GM18867 (cell line): ENCODE measurements around the gene DPP10.
"Not testable (repeated sequence)": the region's sequence is repeated elsewhere in the genome, so short reads cannot be mapped to it uniquely, and the experiment has no call there.

Experiments used
- ATAC-seq: cut with Tn5 transposase; IDR thresholded peaks from one replicate; pipeline ENCODE4 v1.9.1; 2021; ENCODE audit warnings: mild to moderate bottlenecking, moderate library complexity; ENCODE audit not compliant: unreplicated experiment

Gene DPP10

DNA sequence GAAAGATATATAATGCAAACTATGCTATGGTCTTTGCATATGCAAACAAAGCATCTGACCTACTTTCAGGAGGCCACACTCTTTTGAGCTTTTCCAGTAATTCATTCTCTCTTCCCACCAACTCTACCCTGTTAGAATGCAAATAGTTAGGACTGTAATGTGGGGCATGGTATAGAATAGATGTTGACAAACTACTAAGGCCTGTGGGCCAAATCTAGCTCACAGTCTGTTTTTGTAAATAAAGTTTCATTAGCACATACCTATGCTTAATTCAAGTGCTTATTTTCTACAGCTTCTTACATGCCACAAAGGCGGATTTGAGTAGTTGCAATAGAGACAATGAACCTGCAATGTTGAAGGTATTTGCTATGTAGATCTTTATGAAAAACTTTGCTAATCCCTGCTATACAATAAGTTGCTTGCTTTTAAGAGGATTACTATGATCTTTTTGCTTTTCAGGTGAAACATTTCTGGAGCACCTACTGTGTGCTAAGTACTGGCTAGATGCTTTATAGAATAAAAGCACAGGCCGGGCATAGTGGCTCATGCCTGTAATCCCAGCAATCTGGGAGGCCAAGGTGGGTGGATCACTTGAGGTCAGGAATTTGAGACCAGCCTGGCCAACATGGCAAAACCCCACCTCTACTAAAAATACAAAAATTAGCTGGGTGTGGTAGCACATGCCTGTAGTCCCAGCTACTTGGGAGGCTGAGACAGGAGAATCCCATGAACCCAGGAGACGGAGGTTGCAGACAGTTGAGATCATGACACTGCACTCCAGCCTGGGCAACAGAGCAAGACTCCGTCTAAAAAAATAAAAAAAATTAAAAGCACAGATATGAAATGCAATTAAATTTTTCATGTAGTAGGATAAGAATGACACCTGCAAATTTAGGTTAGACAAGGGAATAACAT, 267.8 kb downstream of the DPP10 start:
- ATAC-seq: no peak

DNA sequence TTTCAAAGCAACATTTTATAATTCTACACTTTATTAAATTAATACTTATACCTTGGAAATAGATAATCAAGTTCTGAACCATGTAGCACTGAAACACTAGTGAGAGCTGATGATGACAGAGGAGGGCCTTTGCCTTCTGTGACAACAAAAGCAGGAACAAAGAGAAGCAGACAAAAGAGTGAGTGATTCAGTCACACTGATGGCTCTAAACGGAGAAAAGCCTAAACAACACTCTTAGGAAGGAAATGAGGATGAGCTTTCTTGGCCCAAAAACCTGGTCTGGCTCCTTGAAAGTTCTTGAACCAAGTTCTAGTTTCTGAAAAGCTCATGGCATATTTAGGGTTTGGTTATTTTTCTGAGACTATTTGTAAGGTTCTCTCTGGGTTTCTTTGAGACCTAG, 271.9 kb downstream of the DPP10 start:
- no peak for ATAC-seq

DNA sequence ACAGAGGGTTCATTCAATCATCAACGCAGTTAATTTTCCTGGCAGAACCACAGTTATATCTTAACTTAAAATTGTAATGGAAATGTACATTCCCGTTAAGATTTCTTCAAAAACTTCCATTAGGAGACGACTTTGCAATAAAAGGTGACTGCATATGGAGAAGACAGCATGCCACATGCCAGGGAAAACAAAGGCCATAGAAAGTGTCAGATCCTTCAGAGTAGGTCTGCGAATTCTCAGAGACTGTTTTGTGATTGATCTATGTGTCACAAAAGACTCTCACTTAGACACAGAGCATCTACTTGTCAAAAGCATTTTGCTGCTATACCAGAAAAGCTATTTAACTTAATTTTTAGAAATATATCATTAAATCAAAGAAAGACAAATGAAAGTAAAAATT, 274.6 kb downstream of the DPP10 start:
- no peak for ATAC-seq

DNA sequence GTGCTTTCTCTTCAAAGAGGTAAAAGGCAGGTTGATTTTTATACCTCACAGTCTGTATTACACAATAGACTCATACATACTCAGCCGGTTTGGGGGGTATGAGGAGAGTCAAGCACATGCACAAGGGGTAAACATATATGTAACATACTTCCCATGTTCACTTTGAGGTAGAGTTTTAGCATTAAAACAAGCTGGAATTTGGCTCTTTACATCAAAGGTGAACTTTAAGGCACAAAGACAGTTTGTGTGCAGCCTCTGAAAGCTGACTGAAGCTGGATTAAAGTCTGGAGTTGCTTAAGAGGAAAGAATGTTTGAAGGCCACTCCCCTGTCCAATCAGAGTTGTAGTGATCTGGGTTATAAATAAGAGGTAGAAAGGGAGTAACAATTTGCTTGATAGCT, 282.0 kb downstream of the DPP10 start:
- no peak for ATAC-seq

DNA sequence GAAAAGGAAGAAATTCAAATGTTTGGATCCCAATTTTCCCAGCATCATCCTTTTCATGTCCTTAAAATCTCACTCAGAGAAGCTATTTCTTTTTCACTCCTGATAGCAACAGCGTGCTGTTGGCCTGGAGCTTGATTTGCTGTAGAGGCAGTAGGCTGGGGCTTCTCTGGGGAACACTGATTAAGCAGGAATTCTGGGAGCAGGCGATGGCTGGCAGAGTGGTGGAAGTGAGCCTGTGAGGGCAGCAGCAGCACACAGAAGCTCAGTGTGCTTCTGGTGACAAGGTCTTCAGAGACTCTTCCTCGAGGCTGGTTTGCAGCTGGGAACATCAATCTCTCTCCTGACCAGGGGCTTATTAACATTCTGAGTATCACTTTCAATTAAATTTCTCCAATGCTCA, 284.6 kb downstream of the DPP10 start:
- ATAC-seq: no peak

DNA sequence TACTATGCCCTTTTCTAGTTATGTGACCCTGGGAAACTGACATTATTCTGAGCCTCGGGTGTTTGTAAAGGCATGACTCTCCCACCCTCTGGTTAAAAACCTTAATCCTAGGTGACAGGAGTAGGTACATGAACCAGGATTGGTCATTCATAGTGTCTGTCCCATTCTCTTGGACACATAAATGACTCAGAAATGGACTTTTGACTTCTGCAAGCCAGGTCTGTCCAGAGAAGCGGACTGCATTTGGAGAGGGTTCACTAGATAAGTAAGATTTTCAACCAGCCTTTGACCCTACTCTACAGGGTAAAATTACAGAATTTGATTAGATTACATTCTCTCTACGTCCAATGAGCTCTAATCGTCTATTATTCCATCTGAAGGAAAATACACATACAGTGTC, 285.9 kb downstream of the DPP10 start:
- ATAC-seq: no peak

DNA sequence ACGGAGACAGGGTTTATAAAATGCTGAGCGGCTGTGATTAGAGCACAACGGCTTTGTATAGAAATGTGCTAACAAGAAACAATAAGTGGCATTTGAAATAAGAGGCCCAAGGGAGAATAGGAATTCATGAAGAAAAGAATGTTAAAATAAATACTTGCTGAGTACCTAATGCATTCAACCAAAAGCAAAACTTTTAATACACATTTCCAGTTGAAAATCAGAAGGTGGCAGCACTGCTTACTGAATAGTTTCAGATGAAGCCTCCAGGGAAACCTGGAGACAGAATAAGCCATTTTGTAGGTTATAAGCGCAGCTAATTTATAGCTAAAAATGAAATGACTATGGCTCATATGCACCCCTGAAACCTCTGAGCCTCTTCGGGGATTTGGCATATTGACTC, 286.6 kb downstream of the DPP10 start:
- ATAC-seq: no peak

DNA sequence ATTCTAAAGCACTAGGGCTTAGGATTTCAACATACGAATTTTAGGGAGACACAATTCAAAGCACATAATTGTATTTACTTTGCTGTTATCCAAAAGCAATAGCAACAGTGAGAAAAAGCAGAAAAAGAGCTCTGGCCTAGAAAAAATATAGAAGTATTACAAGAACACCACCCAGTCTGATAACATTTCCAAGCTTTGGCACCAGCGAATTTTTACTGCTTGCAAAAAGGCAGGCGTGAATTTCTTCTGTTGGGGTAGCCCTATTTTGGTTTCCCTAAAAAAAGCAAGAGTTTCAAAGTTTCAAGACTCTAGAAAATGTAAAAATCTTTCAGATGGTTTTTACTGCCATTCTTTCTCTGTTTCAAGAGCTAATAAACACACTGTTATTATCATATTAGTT, 292.7 kb downstream of the DPP10 start:
- ATAC-seq: no peak

DNA sequence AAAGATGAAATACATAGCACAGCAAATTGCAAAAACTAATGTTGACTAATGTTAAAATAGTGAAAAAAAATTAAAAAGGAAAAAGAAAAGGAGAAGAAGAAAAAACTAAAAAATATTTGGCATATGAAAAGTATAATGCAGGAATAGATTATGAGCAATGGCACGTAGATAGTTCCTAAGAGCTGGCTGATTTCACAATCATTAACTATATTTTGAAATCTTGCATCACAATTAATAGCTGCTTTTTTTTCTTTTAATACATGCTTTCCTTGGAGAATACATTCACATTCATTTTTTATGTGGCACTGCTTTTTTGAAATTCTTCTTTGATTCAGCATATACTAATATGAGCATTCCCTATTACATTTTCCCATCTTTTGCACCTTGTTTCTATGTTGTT, 299.8 kb downstream of the DPP10 start:
- ATAC-seq: no peak

DNA sequence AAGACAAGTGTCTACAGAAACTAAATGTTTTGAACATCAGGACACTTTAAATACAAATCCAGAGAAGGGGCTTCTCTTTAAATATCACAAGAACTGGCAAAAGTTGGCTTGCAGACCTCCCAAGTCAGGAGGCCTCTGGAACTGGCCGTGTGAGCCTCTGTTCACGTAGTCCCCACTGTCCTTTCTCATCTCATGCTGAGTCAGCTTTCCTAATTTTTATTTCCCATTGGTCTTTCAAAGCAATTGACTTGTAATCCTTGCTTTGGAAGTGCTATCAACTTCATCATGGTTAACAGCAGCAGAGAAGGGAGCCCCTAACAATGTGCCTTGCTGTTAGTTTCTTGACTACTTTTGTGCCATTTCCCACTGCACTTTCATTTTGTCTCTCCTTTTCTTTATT, 303.3 kb downstream of the DPP10 start:
- ATAC-seq: no peak

DNA sequence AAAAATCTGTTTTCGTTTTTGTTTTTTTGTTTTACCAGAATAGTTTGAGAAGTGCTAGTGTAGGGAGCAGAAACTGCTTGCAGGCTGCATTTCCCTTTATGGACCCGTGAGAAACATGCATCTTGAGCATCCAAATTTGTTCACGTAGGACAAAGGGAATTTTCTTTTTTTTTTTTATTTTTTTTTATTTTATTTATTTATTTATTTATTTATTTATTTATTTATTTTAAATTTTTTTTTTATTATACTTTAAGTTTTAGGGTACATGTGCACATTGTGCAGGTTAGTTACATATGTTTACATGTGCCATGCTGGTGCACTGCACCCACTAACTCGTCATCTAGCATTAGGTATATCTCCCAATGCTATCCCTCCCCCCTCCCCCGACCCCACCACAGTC, 305.7 kb downstream of the DPP10 start:
- ATAC-seq: not testable (repeated sequence)

DNA sequence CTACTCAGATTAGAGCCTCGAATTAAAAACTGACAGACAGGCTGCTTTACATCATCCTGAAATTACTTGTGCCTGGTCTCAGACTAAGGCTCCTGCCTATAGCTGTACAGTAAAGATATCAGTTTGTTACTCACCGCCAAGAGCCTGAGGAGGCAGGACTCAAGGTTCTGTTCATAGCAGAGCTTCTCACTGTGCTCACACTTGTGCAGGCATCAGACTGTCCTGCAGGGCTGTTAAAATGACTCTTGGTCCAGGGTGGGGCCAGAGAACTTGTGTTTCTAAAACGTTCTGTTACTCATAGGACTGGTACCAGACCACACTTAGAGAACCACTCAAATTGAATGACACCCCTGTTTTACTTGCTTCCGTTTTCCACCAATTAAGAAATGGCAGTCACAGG, 310.0 kb downstream of the DPP10 start:
- ATAC-seq: no peak

DNA sequence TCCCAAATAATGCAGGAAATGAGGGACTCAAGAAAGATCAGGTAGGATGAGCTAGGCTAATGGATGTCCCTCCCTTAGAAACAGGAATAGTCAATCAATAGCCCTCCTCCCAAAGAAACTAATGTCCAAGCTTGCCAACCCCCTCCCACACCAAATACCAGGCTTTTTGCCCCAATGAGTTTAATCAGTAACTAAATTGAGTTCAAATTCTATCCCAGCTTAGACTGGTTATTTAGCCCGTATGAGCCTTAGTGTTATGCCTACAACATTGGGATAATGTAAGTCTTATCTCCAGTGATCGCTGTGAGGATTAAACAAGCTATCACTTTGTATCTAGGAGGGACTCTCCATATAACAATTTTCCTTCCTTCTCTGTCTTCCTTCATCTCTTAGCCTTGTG, 310.7 kb downstream of the DPP10 start:
- ATAC-seq: no peak

DNA sequence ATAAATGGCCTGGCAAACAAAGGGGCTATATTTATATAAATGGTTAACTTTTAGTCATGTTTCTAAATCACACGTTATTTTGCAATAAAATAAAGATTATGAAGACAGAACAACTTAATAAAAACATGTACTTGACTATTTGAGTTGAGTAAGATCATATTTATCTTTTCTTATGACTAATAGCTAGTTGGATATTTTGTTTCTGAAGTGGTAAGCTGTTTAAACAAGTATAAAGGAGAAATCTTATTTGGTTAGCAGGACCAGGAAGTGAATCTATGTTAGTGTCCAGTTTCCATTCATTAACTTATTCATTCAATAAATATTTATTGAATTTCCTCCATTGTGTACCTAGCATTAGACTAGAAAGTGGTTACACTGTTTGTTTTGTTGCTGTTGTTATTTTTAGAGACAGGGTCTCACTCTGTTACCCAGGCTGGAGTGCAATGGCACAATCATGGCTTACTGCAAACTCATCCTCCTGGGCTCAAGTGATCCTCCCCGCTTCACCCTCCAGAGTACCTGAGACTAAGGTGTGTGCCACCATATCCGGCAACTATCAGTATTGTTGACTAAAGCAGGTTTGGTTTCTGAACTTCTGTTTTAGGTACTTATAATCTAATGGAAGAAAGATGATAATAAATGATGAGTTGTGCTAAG, 312.6 kb downstream of the DPP10 start:
- no peak for ATAC-seq

DNA sequence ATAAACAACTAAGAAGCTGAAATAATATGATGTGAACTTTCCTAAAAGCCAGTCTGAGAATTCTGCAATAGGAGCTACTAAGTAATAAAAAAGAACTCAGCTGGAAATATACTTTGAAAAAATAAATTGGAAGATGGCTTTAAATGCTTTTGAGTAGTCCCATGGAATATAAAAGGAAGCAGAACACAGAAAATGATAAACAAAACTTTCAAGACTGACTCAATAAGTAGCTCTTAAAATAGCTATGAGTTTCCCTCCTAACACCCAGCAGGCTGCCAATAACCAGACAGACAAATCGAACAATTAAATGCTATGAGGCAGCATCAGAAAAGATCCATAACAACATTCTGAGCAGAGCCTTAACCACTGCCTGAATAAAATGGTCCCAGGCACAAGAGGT, 319.9 kb downstream of the DPP10 start:
- no peak for ATAC-seq

DNA sequence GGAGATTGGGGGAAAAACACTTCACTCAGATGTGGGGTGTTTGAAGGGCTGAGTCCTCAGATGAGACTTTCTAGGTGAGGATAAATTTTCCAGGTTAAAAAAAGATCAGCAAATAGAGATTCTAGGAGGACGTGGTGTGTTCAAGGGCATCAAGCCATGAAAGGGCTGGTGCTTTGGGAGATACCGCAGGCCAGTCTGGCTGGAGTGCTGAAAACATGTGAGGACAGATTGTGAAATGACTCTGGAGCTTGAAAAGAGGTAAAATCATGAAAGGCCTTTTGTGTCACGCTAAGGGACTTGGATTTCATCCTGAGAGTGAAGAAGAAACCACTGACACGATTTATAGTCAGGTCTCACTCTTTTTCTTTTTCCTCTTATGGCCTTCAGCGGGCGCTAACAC, 320.5 kb downstream of the DPP10 start:
- no peak for ATAC-seq

DNA sequence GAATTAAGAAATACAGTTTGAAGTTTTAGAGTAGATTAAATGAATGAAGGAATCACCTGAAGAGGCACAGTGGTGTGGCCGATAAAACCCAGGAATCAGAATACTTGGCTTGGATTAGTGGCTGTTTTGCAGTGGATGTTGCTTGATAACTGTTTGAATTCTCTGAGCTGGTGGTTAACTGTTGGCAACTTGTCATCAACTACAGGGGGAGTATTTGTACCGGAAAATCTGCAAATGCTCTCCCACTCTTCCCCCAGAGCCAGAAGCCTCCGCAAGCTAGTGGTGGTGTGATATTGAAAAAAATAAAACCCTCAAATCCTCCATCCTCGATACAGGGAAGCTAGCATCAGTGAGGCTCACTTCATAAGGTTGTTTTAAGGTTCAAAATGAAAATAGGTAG, 326.7 kb downstream of the DPP10 start:
- ATAC-seq: no peak

DNA sequence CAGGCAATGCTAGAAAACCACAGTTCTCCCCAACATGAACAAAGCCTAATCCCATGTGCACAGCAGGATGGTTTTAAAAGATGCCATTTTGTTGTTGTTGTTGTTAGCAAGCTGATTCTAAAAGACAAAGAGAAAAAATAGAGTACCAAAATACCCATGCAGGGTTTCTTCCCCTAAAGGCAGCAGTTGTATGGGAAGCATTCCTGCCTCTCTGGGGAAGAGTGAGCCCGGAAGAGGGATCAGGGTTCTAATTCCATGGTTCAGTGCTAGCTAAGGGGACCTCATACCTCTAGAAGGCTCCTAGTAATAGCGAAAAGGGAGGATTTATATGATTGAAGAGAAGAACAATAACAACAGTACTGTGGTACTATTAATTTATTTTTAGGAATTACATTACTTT, 327.6 kb downstream of the DPP10 start:
- no peak for ATAC-seq

DNA sequence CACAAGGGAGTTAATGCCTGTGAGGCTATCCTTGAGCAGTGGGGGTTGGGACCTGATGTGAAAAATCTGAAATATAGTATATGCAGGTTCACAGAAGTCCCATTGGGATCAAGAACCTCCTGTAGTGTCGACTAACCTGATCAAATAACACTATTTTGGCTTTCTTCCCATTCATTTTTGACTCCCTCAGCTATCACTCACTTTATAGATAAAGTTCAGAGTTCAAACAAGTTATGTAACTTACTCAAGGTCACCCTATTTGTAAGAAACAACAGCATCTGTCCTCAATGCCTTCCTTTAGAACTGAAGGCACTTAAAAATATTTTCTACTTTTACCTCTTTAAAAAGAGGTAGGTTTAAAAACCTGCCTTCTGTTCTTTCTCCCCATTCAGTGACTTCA, 341.6 kb downstream of the DPP10 start:
- ATAC-seq: no peak

DNA sequence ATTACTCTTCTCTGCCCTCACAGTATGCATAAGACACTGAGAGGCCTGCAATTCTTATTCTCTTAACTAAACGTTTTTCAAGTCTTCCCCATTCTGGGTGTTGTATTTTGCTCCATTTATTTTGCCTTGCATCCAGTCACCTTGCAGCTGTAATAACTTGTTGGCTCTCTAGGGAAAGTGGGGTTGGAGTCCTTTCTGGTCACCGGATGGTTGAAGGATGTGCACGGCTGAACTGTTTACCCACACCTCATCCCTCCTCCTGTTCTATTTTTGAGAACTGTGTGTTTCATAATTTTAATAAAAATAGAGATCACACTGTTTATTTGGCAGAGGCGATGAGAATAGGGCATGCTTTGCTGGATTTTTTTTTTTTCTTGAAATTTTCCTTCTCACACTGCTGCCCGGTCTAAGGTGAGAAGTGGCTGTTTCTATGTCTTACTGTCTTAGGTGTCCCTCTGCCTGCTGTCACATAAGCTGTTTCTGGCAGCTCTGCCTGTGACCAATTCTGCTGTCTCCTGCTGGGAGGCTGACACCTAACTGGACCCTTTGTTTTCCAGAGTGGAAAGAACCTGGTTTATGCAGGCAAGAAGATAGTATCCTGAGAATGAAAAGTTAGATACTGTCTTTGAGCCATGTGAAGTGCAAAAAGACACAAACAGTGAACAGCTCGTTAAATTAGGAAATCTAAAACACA, 342.6 kb downstream of the DPP10 start:
- ATAC-seq: no peak

DNA sequence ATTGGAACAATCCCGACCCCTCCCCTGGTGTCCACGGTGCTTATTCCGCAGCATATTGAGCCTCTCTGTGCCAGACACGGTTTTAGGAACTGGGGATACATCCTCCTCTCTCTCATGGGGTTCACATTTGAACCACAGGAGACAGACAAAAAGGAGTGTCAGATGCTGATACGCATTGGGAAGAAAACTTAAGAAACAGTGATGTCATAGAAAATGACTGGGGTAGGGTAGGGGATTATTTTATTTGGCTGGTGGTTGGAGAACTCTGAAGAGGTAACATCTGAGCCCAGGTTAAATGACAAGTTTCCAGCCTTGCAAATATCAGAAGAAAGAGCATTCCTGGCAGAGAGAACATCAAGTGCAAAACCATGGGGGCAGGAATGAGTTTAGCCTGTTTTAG, 344.5 kb downstream of the DPP10 start:
- ATAC-seq: no peak

DNA sequence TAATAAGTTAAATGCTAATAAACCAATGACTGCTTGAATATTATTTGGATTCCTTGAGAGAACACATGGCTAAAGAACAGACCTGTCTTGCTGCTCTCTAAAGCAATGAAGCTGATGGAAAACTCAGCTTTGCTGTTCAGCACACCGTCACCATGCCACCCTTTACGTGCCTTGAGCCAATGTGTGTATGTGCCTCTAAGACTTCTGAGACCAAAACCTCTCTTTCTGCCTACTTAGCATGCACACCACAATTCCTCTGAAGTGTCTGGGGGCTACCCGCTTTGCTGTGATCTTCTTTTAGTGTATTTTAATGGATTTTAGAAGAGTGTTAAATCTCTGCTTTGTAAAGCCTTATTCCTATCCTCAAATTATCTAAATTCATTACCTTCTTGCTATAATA, 345.0 kb downstream of the DPP10 start:
- ATAC-seq: no peak
